HEK293 (cell line): Measurements from ENCODE around the gene TBCEL.

Experiments
- CTCF ChIP-seq: fragments of 450-650 bp; formaldehyde crosslinking; IDR thresholded peaks from 2 replicates; pipeline ENCODE4 v1.5.1; 2016; ENCODE audit warnings: missing biosample characterization, missing genetic modification characterization
- PRDM4 ChIP-seq: fragments of 450-650 bp; formaldehyde crosslinking; IDR thresholded peaks from 2 replicates; pipeline ENCODE4 v1.5.1; 2017; ENCODE audit warnings: missing biosample characterization, missing genetic modification characterization
- ZIC2 ChIP-seq: fragments of 450-650 bp; formaldehyde crosslinking; IDR thresholded peaks from 2 replicates; pipeline ENCODE4 v1.5.1; 2016; ENCODE audit warnings: missing biosample characterization, missing genetic modification characterization
- ZNF133 ChIP-seq: fragments of 450-650 bp; formaldehyde crosslinking; IDR thresholded peaks from 2 replicates; pipeline ENCODE4 v1.5.1; 2016; ENCODE audit warnings: missing biosample characterization, missing genetic modification characterization
- ZNF670 ChIP-seq: fragments of 450-650 bp; formaldehyde crosslinking; IDR thresholded peaks from 2 replicates; pipeline ENCODE4 v1.5.1; 2016; ENCODE audit warnings: missing biosample characterization, missing genetic modification characterization, low read depth
- ZNF677 ChIP-seq: fragments of 450-650 bp; IDR thresholded peaks from 2 replicates; pipeline ENCODE4 v1.5.0; 2018; ENCODE audit warnings: missing biosample characterization, mild to moderate bottlenecking, missing genetic modification characterization, moderate library complexity

- TF ChIP-seq CTCF (tag by site-specific recombination) (no peak), ZNF133 (tag by site-specific recombination) (no peak), ZNF670 (tag by site-specific recombination) (no peak), ZNF677 (tag by site-specific recombination) (no peak), ZIC2 (tag by site-specific recombination) (no peak), PRDM4 (tag by site-specific recombination) (no peak)
These were observed 107.8 kb downstream of the TBCEL start for GRCh38 chr11:121131656-121132055.
